Measurements from ENCODE around the gene YDJC.

GRCh38 chr22:21579474-21579851 is 50.4 kb downstream of the YDJC start:
- no peak for TF ChIP-seq SUZ12 (IDR thresholded peaks at IDR 0.05; ENCODE audit: extremely low read depth, insufficient read depth, insufficient read length)
- no peak for TF ChIP-seq YY1 (IDR thresholded peaks at IDR 0.05; ENCODE audit: insufficient read depth, insufficient read length)

All from NT2/D1 (cell line).